ENCODE results near the gene CEACAM8.
"Not testable (repeated sequence)": the region's sequence is repeated elsewhere in the genome, so short reads cannot be mapped to it uniquely, and the experiment has no call there.

CEACAM8 gene
- total RNA-seq, result 0 reads per million in 2 donors

DNA sequence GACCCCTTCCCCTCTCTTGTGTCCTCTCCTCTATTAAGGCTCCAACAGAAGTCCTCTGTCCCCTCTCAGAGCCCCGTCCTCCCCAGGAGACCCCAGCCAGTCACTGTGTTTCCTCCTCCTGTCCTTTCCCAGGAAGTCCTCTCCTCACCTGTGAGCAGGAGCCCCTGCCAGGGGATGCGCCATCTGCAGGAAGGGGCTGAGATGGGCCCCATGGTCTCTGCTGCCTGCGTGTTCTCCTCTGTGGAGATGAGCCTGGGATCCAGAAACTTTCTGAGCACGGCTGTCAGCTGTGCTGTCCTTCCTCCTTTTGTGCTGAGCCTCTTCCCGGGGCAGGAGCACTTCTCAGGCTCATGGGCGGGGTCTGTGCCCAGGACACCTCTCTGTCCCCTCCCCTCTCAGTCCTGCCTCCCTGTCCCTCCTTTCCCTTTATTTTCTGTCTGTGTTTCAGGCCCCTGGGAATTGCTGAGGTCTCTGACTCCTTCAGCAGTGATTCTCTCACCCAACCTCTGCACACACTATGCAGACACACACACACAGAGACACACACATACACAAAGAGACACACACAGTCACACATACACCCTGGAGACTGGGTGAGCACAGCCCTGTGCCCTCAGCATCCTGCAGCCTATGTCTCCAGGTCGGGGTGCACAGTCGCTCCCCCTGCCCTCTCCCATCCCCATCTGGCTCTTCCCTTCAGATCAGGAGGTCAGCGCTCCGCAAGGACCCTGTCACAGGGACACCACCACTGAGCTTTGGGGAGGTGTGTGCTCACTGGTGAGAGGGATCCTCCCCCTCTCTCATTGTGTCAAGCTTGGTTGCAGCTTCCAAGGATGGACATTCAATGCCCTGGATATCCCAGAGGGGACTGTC is at the start of gene CEACAM8:
TSS of gene CEACAM8 (minus strand) at position 308 of the 873 bp plus-strand sequence. CDS start at position 212, 96 bp downstream.
- DNase-seq, result no peak

DNA sequence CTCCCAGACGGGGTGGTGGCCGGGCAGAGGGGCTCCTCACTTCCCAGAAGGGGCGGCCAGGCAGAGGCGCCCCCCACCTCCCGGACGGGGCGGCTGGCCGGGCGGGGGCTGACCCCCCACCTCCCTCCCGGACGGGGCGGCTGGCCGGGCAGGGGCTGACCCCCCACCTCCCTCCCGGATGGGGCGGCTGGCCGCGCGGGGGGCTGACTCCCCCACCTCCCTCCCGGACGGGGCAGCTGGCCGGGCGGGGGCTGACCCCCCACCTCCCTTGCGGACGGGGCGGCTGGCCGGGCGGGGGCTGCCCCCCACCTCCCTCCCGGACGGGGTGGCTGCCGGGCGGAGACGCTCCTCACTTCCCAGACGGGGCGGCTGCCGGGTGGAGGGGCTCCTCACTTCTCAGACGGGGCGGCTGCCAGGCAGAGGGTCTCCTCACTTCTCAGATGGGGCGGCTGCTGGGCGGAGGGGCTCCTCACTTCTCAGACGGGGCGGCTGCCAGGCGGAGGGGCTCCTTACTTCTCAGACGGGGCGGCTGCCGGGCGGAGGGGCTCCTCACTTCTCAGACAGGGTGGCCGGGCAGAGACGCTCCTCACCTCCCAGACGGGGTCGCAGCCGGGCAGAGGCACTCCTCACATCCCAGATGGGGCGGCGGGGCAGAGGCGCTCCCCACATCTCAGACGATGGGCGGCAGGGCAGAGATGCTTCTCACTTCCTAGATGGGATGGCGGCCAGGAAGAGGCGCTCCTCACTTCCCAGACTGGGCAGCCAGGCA is 44.8 kb upstream of the CEACAM8 start:
- not testable (repeated sequence) for DNase-seq

GRCh38 chr19:42635233-42635539 is 40.5 kb upstream of the CEACAM8 start:
- DNase-seq, result no peak

DNA sequence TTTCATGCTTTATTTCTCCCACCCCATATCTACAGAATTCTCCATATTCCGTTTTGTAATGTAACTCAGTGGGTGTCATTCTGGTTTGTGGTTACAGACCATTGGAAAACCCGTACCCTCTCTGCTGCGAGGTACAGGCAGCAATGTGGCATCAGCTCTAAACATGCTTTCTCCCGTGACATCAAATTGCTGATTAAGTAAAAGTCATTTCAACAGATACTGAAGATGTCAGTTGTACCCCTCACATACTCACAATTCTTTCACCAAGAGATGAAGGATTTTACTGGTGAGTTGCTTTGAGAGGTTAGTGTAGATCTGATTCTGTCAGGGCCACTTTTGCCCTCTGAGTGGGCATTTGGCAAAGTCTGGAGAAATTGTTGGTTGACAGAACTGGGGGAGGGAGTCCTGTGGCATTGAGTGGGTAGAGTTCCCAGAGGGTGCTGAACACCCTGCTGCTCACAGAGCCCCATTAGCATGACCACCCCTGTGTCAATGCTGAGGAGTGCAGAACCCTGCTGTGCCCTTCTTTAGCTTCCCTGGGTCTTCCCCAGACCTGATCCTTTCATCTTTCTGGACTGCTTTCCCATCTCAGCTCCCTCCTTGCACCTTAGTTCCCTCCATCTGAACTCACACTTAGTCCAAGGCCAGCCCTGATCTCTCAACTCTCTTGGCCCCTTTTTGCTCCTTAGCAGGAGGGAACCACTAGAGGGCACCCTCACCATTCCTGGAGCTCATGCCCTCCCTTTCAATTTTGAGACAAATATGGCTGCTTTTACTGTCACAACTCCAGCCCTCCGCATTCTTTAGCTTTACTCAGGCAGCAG is 39.9 kb upstream of the CEACAM8 start:
- no peak for DNase-seq

- DNase-seq, result no peak
Observed at GRCh38 chr19:42629191-42629590, 34.5 kb upstream of the CEACAM8 start.

- no peak for DNase-seq
Observed at GRCh38 chr19:42628411-42629140, 33.9 kb upstream of the CEACAM8 start.

DNA sequence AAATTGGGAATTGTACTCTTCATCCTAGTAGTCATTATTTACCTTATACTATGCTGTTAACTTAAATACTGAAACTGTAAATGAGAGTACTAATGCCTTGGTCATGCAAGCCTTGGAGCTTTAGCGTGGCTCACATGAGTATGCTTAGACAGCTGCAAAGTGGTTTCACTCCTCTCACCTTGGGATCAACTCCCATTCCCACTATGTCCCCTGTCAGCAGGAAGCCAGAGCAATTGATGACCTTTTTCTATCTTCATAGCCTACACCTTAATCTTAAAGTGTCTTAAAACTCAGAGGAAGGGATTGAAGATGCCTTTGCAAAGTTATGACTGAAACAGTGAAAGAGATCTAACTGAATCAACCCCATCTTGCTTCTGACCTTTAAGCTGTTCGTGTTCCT is 33.2 kb upstream of the CEACAM8 start:
- no peak for DNase-seq

DNA sequence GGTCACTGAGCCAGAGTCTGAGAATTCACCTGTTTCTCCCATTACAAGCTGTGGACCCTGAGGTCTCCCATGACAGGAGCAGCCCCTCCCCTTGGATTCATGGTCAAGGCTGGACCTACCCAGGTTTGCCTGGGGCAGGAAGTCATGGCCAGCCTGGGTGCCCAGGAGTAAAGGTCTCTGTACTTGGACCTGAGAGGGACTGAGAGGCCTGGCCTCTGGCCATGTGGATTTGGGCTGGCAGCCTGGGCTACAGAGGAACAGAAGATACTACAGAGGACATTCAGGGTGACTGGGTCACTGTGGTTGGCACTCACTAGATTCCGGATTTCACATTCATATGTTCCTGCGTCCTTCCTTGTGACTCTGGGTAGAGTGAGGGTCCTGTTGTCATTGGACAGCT is 31.5 kb upstream of the CEACAM8 start:
- DNase-seq, result no peak

DNA sequence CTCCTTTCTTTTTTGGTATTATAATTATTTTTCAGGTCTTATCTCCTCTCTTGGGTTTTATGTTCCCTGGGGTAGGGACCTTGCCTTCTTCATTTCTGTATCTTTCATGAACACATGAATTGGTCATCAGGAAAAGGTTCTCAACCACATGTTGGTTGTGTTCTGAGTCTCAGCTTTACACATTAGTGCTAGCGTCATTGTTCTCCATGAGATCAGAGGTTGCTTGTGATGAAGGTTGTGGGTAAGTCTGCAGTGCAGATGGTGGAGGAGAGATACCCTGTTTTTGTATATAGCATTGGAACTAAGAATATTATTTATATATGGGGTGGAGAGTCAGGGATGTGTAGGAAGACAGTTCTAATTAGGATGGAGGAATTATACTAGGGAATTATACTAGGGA is 24.5 kb upstream of the CEACAM8 start:
- DNase-seq, result no peak

- no peak for DNase-seq
Observed at GRCh38 chr19:42613666-42614065, 18.9 kb upstream of the CEACAM8 start.

DNA sequence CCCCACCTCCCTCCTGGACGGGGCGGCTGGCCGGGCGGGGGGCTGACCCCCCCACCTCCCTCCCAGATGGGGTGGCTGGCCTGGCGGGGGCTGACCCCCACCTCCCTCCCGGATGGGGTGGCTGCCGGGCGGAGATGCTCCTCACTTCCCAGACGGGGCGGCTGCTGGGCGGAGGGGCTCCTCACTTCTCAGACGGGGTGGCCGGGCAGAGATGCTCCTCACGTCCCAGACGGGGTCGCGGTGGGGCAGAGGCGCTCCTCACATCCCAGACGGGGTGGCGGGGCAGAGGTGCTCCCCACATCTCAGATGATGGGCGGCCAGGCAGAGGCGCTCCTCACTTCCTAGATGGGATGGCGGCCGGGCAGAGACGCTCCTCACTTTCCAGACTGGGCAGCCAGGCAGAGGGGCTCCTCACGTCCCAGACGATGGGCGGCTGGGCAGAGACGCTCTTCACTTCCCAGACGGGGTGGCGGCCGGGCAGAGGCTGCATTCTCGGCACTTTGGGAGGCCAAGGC is 15.7 kb upstream of the CEACAM8 start:
- DNase-seq, result not testable (repeated sequence)

- no peak for DNase-seq
Observed at GRCh38 chr19:42606660-42607351, 12.1 kb upstream of the CEACAM8 start.

DNA sequence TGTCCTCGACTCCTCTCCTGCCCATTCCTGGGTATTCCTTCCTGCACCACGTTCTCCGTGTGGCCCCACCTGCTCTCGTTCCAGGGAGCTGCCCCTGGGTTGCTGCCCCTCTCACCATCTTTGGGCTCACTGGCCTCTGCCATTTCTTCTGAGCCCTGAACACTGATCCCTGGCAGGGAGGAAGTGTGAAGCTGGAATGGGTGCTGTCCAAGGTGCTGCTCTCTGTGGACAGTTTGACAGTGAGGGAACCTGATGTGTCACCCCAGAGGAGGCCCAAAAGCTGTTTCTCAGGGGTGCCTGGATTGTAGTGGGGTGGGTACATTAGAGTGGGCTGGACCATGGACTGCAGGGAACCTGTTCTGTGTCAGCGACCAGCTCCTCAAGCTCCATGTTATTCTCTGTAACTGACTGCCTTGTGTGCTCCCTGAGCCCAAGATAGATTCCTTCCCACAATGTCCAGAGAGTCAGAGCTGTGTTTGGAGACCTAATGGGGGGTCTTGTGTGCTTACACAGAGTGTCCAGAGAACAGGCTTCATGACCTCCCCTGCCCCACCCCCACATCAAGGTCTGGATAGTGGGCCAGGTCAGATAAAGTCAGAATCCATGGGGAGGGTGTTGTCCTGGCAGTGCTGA is 7.2 kb upstream of the CEACAM8 start:
- DNase-seq, result no peak

DNA sequence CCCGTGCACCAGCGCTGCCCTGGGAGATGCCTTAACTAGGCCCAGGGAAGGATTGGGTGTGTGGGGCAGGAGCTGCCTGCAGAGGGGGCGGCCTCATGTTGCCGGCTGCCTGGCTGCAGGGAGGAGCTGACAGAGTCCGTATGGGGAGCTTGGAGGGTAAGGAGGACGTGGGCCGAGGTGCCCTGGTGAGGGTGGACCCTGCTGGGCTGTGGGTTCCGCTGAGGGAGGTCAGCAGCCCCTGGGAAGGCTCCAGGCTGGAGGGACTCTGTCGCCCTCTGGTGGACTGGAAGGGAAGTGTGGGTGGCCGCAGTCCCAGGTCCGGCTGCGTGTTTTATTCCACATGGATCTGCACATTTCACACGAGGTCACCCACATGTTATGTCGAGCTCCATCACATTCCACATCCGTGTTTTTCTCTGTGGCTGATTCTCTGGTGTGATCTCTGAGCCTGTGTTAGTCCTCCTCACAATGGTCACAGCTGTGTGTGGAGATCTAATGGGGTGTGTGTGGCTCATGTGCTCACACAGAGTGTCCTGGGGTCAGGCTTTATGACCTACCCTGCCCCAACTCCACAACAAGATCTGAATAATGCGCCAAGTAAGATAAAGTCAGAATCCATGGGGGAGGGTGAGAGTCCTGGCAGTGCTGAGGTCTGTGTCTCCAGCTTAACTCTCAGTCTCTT is 1.8 kb upstream of the CEACAM8 start:
- DNase-seq, result no peak

DNA sequence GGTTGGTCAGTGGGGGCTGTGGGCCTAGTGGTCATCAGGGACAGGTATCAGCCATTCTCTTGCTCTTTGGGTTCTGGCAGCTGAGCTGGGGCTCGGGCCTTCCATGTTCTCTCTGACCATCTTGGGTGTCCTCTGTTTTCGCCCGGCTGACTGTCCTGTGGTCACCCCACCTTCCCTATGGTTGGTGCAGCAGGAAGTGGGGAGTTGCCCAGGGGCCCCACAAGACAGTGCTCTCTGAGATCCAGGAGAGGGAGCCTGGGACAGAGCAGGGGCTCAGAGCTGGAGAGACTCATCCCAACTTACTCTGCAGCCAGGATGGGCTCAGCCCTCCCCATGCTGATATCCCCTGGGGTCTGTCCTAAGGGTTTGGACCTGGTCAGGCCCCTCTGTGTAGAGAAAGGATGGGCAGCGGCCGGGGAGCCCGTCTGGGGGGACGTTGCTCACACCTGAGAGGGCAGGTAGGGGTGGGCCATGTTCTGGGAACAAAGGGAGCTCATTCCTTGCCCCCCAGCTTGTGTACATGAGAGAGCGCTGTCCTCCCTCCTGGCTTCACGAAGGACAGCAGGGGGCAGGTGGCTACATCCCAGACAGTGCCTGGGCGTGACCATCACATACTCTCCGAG is 937 bp upstream of the CEACAM8 start:
- no peak for DNase-seq

DNA sequence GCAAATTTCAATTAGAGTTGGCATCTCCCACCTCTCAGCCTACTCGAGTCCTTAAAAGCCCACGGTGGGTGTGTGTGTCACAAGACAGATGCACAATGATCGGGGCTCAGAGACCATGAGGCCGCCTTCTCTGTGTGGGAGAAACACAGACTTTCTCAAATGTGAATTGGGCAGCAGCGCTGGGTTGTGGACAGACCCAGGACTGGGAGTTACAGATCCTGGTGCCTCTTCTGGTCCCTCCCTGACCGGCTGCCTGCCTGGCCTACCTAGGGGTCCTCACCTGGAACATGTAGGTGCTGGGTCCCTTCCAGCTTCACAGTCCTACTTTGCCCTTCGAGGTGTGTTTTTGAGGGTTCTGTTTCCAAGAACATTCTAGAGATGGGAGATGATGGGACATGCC is 4.9 kb downstream of the CEACAM8 start:
- no peak for DNase-seq

DNA sequence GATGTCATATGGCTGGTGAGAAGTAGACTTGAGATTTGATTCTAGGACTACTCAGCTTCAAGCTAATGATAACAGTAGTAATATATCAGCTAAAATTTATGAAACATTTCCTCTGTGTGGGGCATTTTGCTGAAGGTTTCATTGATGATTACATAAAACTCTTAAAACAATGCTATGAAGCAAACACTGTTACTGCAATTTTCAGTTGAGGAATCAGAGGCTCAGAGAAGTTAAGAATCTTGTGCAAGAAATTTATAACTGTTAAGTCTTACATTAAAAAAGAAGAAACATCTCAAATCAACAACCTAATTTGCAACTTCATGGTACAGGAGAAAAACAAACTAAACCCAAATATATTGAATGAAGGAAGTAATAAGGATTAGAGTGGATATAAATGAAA is 10.3 kb downstream of the CEACAM8 start:
- DNase-seq, result no peak

DNA sequence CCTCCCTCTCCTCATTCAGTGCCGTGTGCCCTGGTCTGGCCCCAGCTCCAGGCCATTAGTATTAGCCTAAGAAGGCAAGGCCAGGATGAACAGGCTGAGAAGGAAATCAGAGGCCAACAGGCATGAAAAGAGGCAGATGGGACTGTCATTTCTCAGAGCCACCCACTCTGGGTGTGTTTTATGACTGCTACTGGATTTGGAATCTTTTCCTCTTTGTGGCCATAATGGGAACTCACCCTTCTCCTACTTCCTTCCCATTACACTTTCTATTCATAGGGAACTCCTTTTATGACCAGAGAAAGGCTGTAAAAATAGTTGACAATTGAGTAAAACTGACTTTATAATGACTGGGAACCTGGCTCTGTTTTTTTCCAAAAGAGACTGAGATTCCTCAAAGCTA is 17.7 kb downstream of the CEACAM8 start:
- DNase-seq, result no peak

- no peak for DNase-seq
Observed at GRCh38 chr19:42576241-42576640, 18.5 kb downstream of the CEACAM8 start.

DNA sequence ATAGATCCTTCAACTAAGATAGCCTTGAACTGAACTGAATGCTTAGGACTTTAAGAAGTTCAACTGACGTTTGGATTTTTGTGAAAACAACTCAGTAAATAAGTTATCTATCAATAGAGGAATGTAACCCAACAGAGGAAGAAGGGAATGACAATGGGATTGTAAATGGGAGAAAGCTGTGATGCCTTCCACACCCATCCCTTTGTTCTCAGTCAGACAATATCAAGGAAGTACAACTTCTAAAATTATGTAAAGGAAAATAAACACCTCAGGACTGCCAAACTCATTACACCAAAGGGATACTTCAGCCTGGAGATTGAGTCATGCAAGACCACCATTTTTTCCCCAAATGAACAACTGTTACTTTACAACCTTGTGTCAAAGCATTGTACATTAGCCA is 21.1 kb downstream of the CEACAM8 start:
- no peak for DNase-seq
